Naive B cell (primary cell): Measurements from ENCODE around the gene RNF169. TPM values are rescaled to one million over a fixed set of nuclear protein-coding genes. Genes with fewer than 3 reads are reported as not detected.
"Not testable (repeated sequence)": the region's sequence is repeated elsewhere in the genome, so short reads cannot be mapped to it uniquely, and the experiment has no call there.

Experiments used
- ATAC-seq, 2 donors: fragments of 150-1000 bp; cut with Tn5 transposase; 2 replicates each; pipeline ENCODE4 v1.10.0; 2021; ENCODE audit warnings: low read depth in 2 of 2, mild to moderate bottlenecking in 2 of 2, moderate library complexity in 2 of 2
- DNase-seq: peaks from one replicate; pipeline ENCODE4 v3.0.0; 2022
- H3K27ac Mint-ChIP-seq, 6 donors: one replicate each; pipeline ENCODE4 v1.8.0; 2020 to 2022; ENCODE audit warnings: mild to moderate bottlenecking in 6 of 6, mixed read lengths in 6 of 6, moderate library complexity in 5 of 6, inconsistent platforms in 2 of 6
- H3K27me3 Mint-ChIP-seq, 3 donors: one replicate each; pipeline ENCODE4 v1.8.0; 2021 to 2022; ENCODE audit warnings: mixed read lengths in 3 of 3, mild to moderate bottlenecking in 1 of 3
- H3K36me3 Mint-ChIP-seq, 2 donors: one replicate each; pipeline ENCODE4 v1.8.0; 2020 to 2022; ENCODE audit warnings: mixed read lengths in 2 of 2, inconsistent platforms in 1 of 2, mild to moderate bottlenecking in 1 of 2
- H3K4me1 Mint-ChIP-seq, 3 donors: one replicate each; pipeline ENCODE4 v1.8.0; 2020 to 2022; ENCODE audit warnings: mixed read lengths in 3 of 3, inconsistent platforms in 1 of 3, mild to moderate bottlenecking in 1 of 3, moderate library complexity in 1 of 3
- H3K4me3 Mint-ChIP-seq, 8 donors: one replicate each; pipeline ENCODE4 v1.8.0; 2020 to 2022; ENCODE audit warnings: mild to moderate bottlenecking in 8 of 8, mixed read lengths in 8 of 8, moderate library complexity in 8 of 8, inconsistent platforms in 2 of 8
- H3K9me3 Mint-ChIP-seq, 7 donors: one replicate each; pipeline ENCODE4 v1.8.0; 2020 to 2022; ENCODE audit warnings: mixed read lengths in 7 of 7, mild to moderate bottlenecking in 5 of 7, inconsistent platforms in 2 of 7, moderate library complexity in 1 of 7
- polyA plus RNA-seq, 6 donors: library from polyadenylated mRNA; unstranded; fragments of 300-500 nt; fragmentation: Illumina TruSeq; gene quantifications; one replicate each; pipeline ENCODE4 v1.2.3, GENCODE V29; 2021; ENCODE audit warnings: low read depth in 6 of 6

RNF169 gene
- polyA plus RNA-seq, 6 donors from 2014 or later, result 1.00 to 3.1 (median 1.6) TPM

- peaks cover 0 to 28% (median 22%) of the 10 kb centered on the region in 7 donors for H3K9me3 Mint-ChIP-seq
- H3K4me3 Mint-ChIP-seq, result no peak overlapping the region
- no peak for DNase-seq
- H3K4me1 Mint-ChIP-seq, result peaks cover 3 to 19% (median 16%) of the 10 kb centered on the region in 3 donors
- no peaks in the 10 kb centered on the region for H3K27me3 Mint-ChIP-seq
- no peak for ATAC-seq
- peak overlapping the region in 1 of 6 donors; percentile 57 for H3K27ac Mint-ChIP-seq
- H3K36me3 Mint-ChIP-seq, result peaks cover 69 to 87% of the 10 kb centered on the region in 2 donors
These were observed 72.1 kb downstream of the RNF169 start for GRCh38 chr11:74820763-74821162.

DNA sequence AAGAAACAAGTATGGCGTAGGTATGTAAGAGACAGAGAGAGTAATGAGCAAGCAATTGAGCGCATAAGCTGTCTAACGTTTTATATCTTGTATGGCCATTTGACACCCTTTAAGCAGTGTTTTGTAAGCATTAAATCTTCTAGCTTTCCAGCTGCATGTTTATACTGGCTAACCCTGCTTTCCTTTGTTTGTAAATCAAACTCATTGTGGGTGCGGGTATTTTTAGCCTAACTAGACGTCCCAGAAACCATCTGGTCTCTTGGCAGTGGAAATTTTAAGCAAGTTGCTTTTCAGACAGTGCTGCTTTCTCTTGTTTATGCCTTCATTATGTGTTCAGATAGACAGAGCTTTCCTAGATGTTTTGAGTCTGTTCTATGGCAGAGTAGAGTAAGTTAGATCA is 73.5 kb downstream of the RNF169 start:
- Mint-ChIP-seq H3K4me1 (peaks cover 0 to 16% (median 13%) of the 10 kb centered on the region in 3 donors), H3K36me3 (peaks cover 59 to 75% of the 10 kb centered on the region in 2 donors), H3K27ac (peak overlapping the region in 1 of 6 donors; percentile 50), H3K4me3 (no peak overlapping the region), H3K9me3 (peaks cover 0 to 42% (median 34%) of the 10 kb centered on the region in 7 donors), H3K27me3 (no peaks in the 10 kb centered on the region)
- no peak for DNase-seq
- ATAC-seq, result no peak

- DNase-seq (no peak), ATAC-seq (no peak)
- Mint-ChIP-seq H3K4me3 (no peak overlapping the region), H3K9me3 (peaks cover 0 to 51% (median 43%) of the 10 kb centered on the region in 7 donors), H3K27me3 (no peaks in the 10 kb centered on the region), H3K27ac (no peak overlapping the region), H3K4me1 (peaks cover 0 to 4% (median 1%) of the 10 kb centered on the region in 3 donors), H3K36me3 (peaks cover 52 to 65% of the 10 kb centered on the region in 2 donors)
These were observed 75.8 kb downstream of the RNF169 start for GRCh38 chr11:74824285-74824982.

- DNase-seq, H3K4me1 Mint-ChIP-seq, ATAC-seq, H3K4me3 Mint-ChIP-seq, H3K27me3 Mint-ChIP-seq, H3K27ac Mint-ChIP-seq: not testable (repeated sequence)
- peaks cover 0 to 51% (median 43%) of the 10 kb centered on the region in 7 donors for H3K9me3 Mint-ChIP-seq
- peaks cover 40 to 64% of the 10 kb centered on the region in 2 donors for H3K36me3 Mint-ChIP-seq
These were observed 76.9 kb downstream of the RNF169 start for GRCh38 chr11:74825596-74825995.

GRCh38 chr11:74826901-74827300 is 78.3 kb downstream of the RNF169 start:
- Mint-ChIP-seq H3K27ac (no peak overlapping the region), H3K9me3 (peaks cover 0 to 51% (median 43%) of the 10 kb centered on the region in 7 donors), H3K36me3 (peaks cover 32 to 63% of the 10 kb centered on the region in 2 donors), H3K4me1 (peaks cover 0 to under 1% (median 0%) of the 10 kb centered on the region in 3 donors), H3K27me3 (no peaks in the 10 kb centered on the region), H3K4me3 (no peak overlapping the region)
- no peak for DNase-seq
- no peak for ATAC-seq

DNA sequence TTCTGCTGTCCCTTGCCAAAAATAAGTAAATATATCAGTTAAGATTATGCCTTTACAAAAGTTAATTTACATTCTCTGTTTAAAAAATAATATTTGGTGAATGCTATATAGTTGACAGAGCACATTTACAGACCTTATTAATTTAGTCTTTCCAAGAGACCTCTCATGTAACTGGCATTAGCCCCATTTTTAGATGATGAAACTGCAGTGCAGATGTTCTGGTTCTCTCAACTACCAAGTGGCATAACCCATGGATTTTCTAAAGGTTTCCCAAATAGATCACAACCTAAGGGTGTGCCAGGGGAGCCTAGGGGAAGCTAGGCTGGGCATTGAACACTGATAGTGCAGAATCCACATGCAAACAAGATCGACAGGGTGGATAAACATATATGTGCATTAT is 88.5 kb downstream of the RNF169 start:
- Mint-ChIP-seq H3K27ac (no peak overlapping the region), H3K4me1 (peaks cover 0 to 18% (median 7%) of the 10 kb centered on the region in 3 donors), H3K27me3 (no peaks in the 10 kb centered on the region), H3K36me3 (peaks cover 34 to 35% of the 10 kb centered on the region in 2 donors), H3K4me3 (no peak overlapping the region), H3K9me3 (no peaks in the 10 kb centered on the region)
- ATAC-seq (no peak), DNase-seq (no peak)

DNA sequence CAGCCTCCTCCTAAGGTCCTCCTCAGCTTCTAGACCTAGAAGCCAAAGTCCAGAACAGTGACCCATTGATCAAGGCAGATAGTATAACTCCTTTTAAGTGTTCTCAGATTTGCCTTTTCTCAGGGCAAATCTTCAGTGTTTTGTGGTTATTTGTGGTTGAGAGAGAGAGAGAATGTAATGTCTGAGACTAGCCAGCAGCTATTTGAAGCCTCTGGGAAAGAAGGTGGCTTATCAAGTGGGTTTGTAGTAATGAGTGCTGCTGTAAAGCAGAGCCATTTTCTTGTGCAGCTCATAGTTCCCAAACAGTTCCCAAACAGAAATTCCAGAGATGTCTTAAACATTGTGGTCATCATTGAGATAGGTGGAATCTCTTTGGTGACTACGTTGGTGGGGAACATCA is 89.5 kb downstream of the RNF169 start:
- Mint-ChIP-seq H3K36me3 (peaks cover 31 to 38% of the 10 kb centered on the region in 2 donors), H3K4me1 (peaks cover 0 to 12% (median 7%) of the 10 kb centered on the region in 3 donors), H3K27ac (peak overlapping the region in 1 of 6 donors; percentile 6), H3K9me3 (no peaks in the 10 kb centered on the region), H3K27me3 (no peaks in the 10 kb centered on the region), H3K4me3 (no peak overlapping the region)
- no peak for ATAC-seq
- DNase-seq, result no peak

DNA sequence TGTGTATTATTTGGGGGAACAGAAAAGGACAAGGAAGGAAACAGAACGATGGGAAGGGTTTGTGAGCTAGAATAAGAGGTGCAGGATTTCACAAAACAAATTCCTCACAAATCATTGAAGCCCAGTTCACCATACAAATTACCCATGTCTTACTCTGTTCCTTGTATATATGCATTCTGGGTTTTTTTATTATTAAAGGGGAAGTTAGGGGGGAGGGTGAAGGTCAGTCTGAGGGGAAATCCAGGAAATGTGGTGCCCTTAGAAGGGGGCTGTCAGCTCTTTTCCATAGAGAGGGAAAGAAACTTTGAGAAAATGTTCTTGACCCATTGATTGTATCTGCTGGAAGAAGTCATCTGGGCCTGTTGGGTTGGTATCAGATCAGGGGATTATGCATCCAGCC is 90.8 kb downstream of the RNF169 start:
- no peaks in the 10 kb centered on the region for H3K27me3 Mint-ChIP-seq
- DNase-seq, result no peak
- peak overlapping the region in 4 of 6 donors; percentile 12 to 91 (median 42) for H3K27ac Mint-ChIP-seq
- ATAC-seq, result no peak
- H3K4me1 Mint-ChIP-seq, result peaks cover 0 to 8% (median 7%) of the 10 kb centered on the region in 3 donors
- peaks cover 21 to 36% of the 10 kb centered on the region in 2 donors for H3K36me3 Mint-ChIP-seq
- H3K4me3 Mint-ChIP-seq, result no peak overlapping the region
- no peaks in the 10 kb centered on the region for H3K9me3 Mint-ChIP-seq

DNA sequence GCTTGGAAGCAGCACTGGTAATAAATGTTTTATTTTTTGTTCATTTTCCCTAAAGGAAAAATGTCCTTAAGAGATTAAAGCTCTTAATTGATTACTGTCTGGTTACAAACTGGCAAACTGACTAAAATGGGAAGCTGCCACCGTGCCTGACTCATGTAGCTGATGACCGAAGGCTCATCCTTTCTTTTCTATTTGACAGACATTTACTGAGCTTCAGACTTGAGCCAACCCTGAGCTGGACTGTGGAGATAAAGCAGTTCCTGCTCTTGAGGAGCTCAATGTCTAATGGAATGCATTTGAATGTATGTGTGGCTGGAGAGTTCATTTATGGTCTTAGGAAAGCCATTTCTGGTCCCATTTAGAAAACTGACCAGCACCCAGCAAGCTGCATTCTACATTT is 91.3 kb downstream of the RNF169 start:
- ATAC-seq (no peak), DNase-seq (no peak)
- Mint-ChIP-seq H3K4me1 (peaks cover 0 to 8% (median 7%) of the 10 kb centered on the region in 3 donors), H3K27me3 (no peaks in the 10 kb centered on the region), H3K36me3 (peaks cover 17 to 33% of the 10 kb centered on the region in 2 donors), H3K27ac (peak overlapping the region in 4 of 6 donors; percentile 11 to 73 (median 42)), H3K9me3 (no peaks in the 10 kb centered on the region), H3K4me3 (no peak overlapping the region)

GRCh38 chr11:74840486-74840885 is 91.8 kb downstream of the RNF169 start:
- Mint-ChIP-seq H3K27ac (peak overlapping the region in 4 of 6 donors; percentile 32 to 91 (median 67)), H3K4me1 (peaks cover 0 to 8% (median 7%) of the 10 kb centered on the region in 3 donors), H3K36me3 (peaks cover 12 to 32% of the 10 kb centered on the region in 2 donors), H3K9me3 (no peaks in the 10 kb centered on the region), H3K27me3 (no peaks in the 10 kb centered on the region), H3K4me3 (no peak overlapping the region)
- DNase-seq, result no peak
- ATAC-seq, result no peak

GRCh38 chr11:74842967-74843366 is 94.3 kb downstream of the RNF169 start:
- peak overlapping the region in 1 of 6 donors; percentile 52 for H3K27ac Mint-ChIP-seq
- DNase-seq, result no peak
- peaks cover 0 to 20% of the 10 kb centered on the region in 2 donors for H3K36me3 Mint-ChIP-seq

DNA sequence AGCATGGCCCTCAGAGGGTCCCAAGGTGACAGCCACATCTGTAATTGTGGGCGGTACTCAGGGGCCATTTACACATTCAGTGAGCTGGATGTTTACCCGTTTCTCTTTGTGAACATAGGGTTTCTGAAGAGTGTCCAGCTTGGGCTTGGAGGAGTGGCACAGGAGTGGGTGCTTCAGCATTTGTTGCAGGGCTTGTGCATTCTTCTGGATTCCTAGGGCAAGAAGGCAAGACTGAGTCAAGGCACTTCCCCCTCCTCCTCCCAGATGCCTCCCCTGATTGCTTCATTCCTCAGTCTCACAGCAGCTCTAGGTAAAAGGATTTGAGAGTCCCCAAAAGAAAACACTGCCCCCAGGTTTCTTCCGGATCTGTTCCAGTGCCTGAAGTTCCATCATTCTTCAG is 95.4 kb downstream of the RNF169 start:
- H3K4me3 Mint-ChIP-seq, result no peak overlapping the region
- H3K9me3 Mint-ChIP-seq, result no peaks in the 10 kb centered on the region
- no peaks in the 10 kb centered on the region for H3K27me3 Mint-ChIP-seq
- H3K4me1 Mint-ChIP-seq, result peaks cover 17 to 27% (median 21%) of the 10 kb centered on the region in 3 donors
- peaks cover 0 to 18% of the 10 kb centered on the region in 2 donors for H3K36me3 Mint-ChIP-seq
- ATAC-seq (no peak), DNase-seq (no peak)
- H3K27ac Mint-ChIP-seq, result peak overlapping the region in 1 of 6 donors; percentile 83

More at GRCh38 chr11:74842967-74843366, 94.3 kb downstream of the RNF169 start:
- Mint-ChIP-seq H3K9me3 (no peaks in the 10 kb centered on the region), H3K27me3 (no peaks in the 10 kb centered on the region), H3K4me3 (peak overlapping the region in 1 of 8 donors; percentile 22), H3K4me1 (peaks cover 13 to 26% (median 18%) of the 10 kb centered on the region in 3 donors)
- ATAC-seq, result no peak

DNA sequence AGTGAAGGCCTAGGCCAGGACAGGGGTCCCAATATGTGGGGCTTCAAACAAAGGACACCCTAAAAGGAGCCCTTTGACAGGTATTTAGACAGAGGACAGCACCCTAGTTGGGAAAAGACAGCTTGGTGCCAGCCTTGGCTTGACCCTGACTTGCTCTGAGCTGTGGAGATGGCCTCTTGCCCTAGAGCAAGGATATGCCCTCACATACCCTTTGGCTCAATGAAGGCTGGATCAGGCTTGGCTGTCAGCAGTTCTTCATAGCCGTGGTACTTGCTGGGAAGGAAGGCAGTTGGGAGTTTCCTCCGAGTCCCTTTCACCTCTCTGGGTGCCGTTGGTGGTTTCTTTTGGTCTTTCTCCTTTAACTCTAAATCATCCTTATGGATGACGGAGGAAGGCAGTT is 96.2 kb downstream of the RNF169 start:
- H3K36me3 Mint-ChIP-seq, result peaks cover 1 to 23% of the 10 kb centered on the region in 2 donors
- ATAC-seq (no peak), DNase-seq (no peak)
- H3K27me3 Mint-ChIP-seq, result no peaks in the 10 kb centered on the region
- H3K9me3 Mint-ChIP-seq, result no peaks in the 10 kb centered on the region
- H3K4me3 Mint-ChIP-seq, result no peak overlapping the region
- H3K4me1 Mint-ChIP-seq, result peaks cover 11 to 21% (median 21%) of the 10 kb centered on the region in 3 donors
- H3K27ac Mint-ChIP-seq, result no peak overlapping the region

- ATAC-seq (no peak), DNase-seq (no peak)
- peaks cover 11 to 21% (median 21%) of the 10 kb centered on the region in 3 donors for H3K4me1 Mint-ChIP-seq
- H3K9me3 Mint-ChIP-seq, result no peaks in the 10 kb centered on the region
- H3K27me3 Mint-ChIP-seq, result no peaks in the 10 kb centered on the region
- H3K27ac Mint-ChIP-seq, result peak overlapping the region in 1 of 6 donors; percentile 38
- H3K36me3 Mint-ChIP-seq, result peaks cover 7 to 27% of the 10 kb centered on the region in 2 donors
- no peak overlapping the region for H3K4me3 Mint-ChIP-seq
These were observed 97.4 kb downstream of the RNF169 start for GRCh38 chr11:74845978-74846517.
